ENCODE data around the gene LRRC27.

Gene LRRC27

GRCh38 chr10:132421847-132422751, 90.1 kb downstream of the LRRC27 start:
- H2AFZ ChIP-seq (ENCODE audit: low read depth, low read length), result peak overlapping the region; percentile 73
- no peaks in the 10 kb centered on the region for H3K27me3 ChIP-seq (ENCODE audit: low read depth, low read length)
- H4K20me1 ChIP-seq (ENCODE audit: insufficient read depth, low read length), result no peaks in the 10 kb centered on the region
- H3K36me3 ChIP-seq (replicated peaks; ENCODE audit: low read depth, low read length), result no peaks in the 10 kb centered on the region
- H3K4me2 ChIP-seq (ENCODE audit: low read length), result peak overlapping the region; percentile 62
- TF ChIP-seq CTCF (IDR thresholded peaks at IDR 0.05; ENCODE audit: low read depth, low read length) (no peak), EZH2phosphoT487 (IDR thresholded peaks at IDR 0.05; ENCODE audit: low read depth) (no peak)
- H3K4me1 ChIP-seq (ENCODE audit: low read length), result peaks cover 30% of the 10 kb centered on the region
- peak overlapping the region; percentile 40 for H3K27ac ChIP-seq (ENCODE audit: low read length)
- peak overlapping the region; percentile 18; the same call in 1 of the 2 replicates for H3K4me3 ChIP-seq (ENCODE audit: low read length)
- H3K9me3 ChIP-seq (ENCODE audit: insufficient read depth, low read length), result no peaks in the 10 kb centered on the region
- no peaks in the 10 kb centered on the region for H3K79me2 ChIP-seq (ENCODE audit: low read length)
- H3K9ac ChIP-seq (ENCODE audit: low read length), result peak overlapping the region; percentile 47; the same call in 1 of the 2 replicates

DNA sequence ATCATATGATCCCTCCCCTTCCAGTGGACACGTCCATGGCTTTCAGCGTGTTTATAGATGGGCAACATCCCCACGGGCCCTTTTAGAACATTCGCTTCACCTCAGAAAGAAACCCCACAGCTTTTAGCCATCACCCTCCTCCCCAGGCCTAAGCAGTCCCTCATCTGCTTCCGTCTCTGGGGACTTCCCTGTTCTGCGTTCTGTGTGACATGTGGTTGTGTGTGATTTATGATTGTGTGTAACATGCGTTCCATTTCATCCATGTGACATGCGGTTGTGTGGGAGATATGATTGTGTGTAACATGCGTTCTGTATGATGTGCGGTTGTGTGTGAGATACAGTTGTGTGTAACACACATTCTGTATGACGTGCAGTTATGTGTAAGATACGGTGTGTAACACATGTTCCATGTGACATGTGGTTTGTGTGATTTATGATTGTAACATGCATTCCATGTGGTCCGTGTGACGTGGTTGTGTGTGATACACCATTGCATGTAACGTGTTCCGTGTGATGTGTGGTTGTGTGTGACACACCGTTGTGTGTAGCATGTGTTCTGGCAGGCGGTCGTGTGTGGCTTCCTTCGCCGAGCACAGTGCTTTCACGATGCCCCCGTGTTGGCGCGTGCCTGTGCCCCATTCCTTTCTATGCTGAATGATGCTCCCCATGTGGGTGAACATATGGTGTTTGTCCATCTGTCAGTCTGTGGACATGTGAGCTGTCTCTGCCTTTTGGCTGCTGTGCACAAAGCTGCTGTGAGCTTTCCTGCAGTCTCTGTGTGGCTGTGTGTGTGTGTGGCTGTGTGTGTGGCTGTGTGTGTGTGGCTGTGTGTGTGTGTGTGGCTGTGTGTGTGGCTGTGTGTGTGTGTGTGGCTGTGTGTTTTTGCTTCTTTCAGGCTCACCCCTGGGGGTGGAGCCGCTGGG, 91.2 kb downstream of the LRRC27 start:
- Histone ChIP-seq H3K4me2 (ENCODE audit: low read length) (peak overlapping the region; percentile 62), H3K9me3 (ENCODE audit: insufficient read depth, low read length) (no peaks in the 10 kb centered on the region), H2AFZ (ENCODE audit: low read depth, low read length) (peak overlapping the region; percentile 73), H3K4me3 (ENCODE audit: low read length) (peak overlapping the region; percentile 18; the same call in 1 of the 2 replicates), H3K27ac (ENCODE audit: low read length) (peak overlapping the region; percentile 40), H3K36me3 (replicated peaks; ENCODE audit: low read depth, low read length) (no peaks in the 10 kb centered on the region), H3K79me2 (ENCODE audit: low read length) (no peaks in the 10 kb centered on the region), H3K9ac (ENCODE audit: low read length) (peak overlapping the region; percentile 38; the same call in 1 of the 2 replicates), H4K20me1 (ENCODE audit: insufficient read depth, low read length) (no peaks in the 10 kb centered on the region), H3K27me3 (ENCODE audit: low read depth, low read length) (no peaks in the 10 kb centered on the region), H3K4me1 (ENCODE audit: low read length) (peaks cover 30% of the 10 kb centered on the region)
- TF ChIP-seq CTCF (IDR thresholded peaks at IDR 0.05; ENCODE audit: low read depth, low read length) (no peak), EZH2phosphoT487 (IDR thresholded peaks at IDR 0.05; ENCODE audit: low read depth) (no peak)

- no peaks in the 10 kb centered on the region for H3K36me3 ChIP-seq (replicated peaks; ENCODE audit: low read depth, low read length)
- peaks cover 30% of the 10 kb centered on the region for H3K4me1 ChIP-seq (ENCODE audit: low read length)
- H3K4me2 ChIP-seq (ENCODE audit: low read length), result no peak overlapping the region
- no peak for TF ChIP-seq EZH2phosphoT487 (IDR thresholded peaks at IDR 0.05; ENCODE audit: low read depth)
- TF ChIP-seq CTCF (IDR thresholded peaks at IDR 0.05; ENCODE audit: low read depth, low read length), result no peak
- no peaks in the 10 kb centered on the region for H3K79me2 ChIP-seq (ENCODE audit: low read length)
- no peaks in the 10 kb centered on the region for H3K9me3 ChIP-seq (ENCODE audit: insufficient read depth, low read length)
- no peak overlapping the region for H3K27ac ChIP-seq (ENCODE audit: low read length)
- no peak overlapping the region for H3K4me3 ChIP-seq (ENCODE audit: low read length)
- no peaks in the 10 kb centered on the region for H3K27me3 ChIP-seq (ENCODE audit: low read depth, low read length)
- no peak overlapping the region for H2AFZ ChIP-seq (ENCODE audit: low read depth, low read length)
- H4K20me1 ChIP-seq (ENCODE audit: insufficient read depth, low read length), result no peaks in the 10 kb centered on the region
- H3K9ac ChIP-seq (ENCODE audit: low read length), result no peak overlapping the region
Observed at GRCh38 chr10:132423966-132424861, 92.2 kb downstream of the LRRC27 start.

Data from OCI-LY3 (cell line).